Glutamatergic neuron (in vitro differentiated cells): ENCODE results near the gene STUM. TPM values are rescaled to one million over a fixed set of nuclear protein-coding genes. Genes with fewer than 3 reads are reported as not detected.

ENCODE experiments used
- DNase-seq: peaks from one replicate; pipeline ENCODE4 v3.0.0; 2022
- H3K27ac Mint-ChIP-seq: one replicate; pipeline ENCODE4 v1.8.0; 2020; ENCODE audit warnings: mild to moderate bottlenecking, mixed read lengths, inconsistent platforms; ENCODE audit not compliant: unreplicated experiment
- H3K27me3 Mint-ChIP-seq: one replicate; pipeline ENCODE4 v1.8.0; 2020; ENCODE audit warnings: mild to moderate bottlenecking, moderate library complexity, mixed read lengths, inconsistent platforms; ENCODE audit not compliant: unreplicated experiment
- H3K36me3 Mint-ChIP-seq: one replicate; pipeline ENCODE4 v1.8.0; 2020; ENCODE audit warnings: mild to moderate bottlenecking, mixed read lengths, inconsistent platforms; ENCODE audit not compliant: unreplicated experiment
- H3K4me1 Mint-ChIP-seq: one replicate; pipeline ENCODE4 v1.8.0; 2020; ENCODE audit warnings: mild to moderate bottlenecking, low read depth, mixed read lengths, inconsistent platforms; ENCODE audit not compliant: unreplicated experiment
- H3K4me3 Mint-ChIP-seq: one replicate; pipeline ENCODE4 v1.8.0; 2020; ENCODE audit warnings: mild to moderate bottlenecking, mixed read lengths, inconsistent platforms; ENCODE audit not compliant: unreplicated experiment
- H3K9me3 Mint-ChIP-seq: one replicate; pipeline ENCODE4 v1.8.0; 2020; ENCODE audit warnings: mild to moderate bottlenecking, moderate library complexity, mixed read lengths, inconsistent platforms; ENCODE audit not compliant: unreplicated experiment
- total RNA-seq: library from RNA; stranded (reverse); fragmentation: NEBNext Ultra II Directional; extraction: Animal tissue kit (Norgen Biotek cat#: 25700); gene quantifications from one replicate; pipeline ENCODE4 v1.2.1, GENCODE V29; 2021; ENCODE audit not compliant: unreplicated experiment
- TF ChIP-seq, protein P1 (sequence below): fragments of 200-600 bp; sonication (generic); IDR thresholded peaks from one replicate; pipeline ENCODE4 v1.5.0; 2021; ENCODE audit not compliant: partially characterized antibody, unreplicated experiment

STUM gene
- total RNA-seq, 1 donor from 2014 or later: 11.0 TPM

GRCh38 chr1:226584164-226584563 lies 35.6 kb downstream of the STUM start:
- TF ChIP-seq, protein P1, sequence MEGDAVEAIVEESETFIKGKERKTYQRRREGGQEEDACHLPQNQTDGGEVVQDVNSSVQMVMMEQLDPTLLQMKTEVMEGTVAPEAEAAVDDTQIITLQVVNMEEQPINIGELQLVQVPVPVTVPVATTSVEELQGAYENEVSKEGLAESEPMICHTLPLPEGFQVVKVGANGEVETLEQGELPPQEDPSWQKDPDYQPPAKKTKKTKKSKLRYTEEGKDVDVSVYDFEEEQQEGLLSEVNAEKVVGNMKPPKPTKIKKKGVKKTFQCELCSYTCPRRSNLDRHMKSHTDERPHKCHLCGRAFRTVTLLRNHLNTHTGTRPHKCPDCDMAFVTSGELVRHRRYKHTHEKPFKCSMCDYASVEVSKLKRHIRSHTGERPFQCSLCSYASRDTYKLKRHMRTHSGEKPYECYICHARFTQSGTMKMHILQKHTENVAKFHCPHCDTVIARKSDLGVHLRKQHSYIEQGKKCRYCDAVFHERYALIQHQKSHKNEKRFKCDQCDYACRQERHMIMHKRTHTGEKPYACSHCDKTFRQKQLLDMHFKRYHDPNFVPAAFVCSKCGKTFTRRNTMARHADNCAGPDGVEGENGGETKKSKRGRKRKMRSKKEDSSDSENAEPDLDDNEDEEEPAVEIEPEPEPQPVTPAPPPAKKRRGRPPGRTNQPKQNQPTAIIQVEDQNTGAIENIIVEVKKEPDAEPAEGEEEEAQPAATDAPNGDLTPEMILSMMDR: no peak
- Mint-ChIP-seq H3K27me3 (peaks cover 3% of the 10 kb centered on the region), H3K36me3 (peaks cover 6% of the 10 kb centered on the region), H3K4me3 (no peak overlapping the region), H3K27ac (no peak overlapping the region), H3K9me3 (peaks cover 6% of the 10 kb centered on the region), H3K4me1 (peaks cover 18% of the 10 kb centered on the region)
- no peak for DNase-seq

DNA sequence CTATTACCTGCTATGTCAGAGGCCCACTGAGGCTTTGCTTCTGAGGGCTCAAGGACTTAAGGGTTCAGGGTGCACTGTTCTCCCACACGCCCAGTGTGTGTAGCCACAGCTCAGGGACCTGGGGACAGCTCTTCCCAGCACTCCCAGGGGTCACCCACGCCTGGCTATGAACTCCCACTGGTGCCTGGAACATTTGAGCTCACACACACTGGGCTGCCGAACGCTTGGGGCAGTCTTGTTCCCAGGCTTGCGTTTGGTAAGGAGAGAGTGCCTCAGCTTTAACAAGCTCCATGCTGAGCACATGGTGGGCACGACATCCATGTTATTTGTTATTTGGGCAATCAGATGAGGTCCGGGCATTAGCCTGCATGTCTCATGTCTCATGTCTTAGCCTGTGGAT lies 37.6 kb downstream of the STUM start:
- H3K4me1 Mint-ChIP-seq: peaks cover 34% of the 10 kb centered on the region

DNA sequence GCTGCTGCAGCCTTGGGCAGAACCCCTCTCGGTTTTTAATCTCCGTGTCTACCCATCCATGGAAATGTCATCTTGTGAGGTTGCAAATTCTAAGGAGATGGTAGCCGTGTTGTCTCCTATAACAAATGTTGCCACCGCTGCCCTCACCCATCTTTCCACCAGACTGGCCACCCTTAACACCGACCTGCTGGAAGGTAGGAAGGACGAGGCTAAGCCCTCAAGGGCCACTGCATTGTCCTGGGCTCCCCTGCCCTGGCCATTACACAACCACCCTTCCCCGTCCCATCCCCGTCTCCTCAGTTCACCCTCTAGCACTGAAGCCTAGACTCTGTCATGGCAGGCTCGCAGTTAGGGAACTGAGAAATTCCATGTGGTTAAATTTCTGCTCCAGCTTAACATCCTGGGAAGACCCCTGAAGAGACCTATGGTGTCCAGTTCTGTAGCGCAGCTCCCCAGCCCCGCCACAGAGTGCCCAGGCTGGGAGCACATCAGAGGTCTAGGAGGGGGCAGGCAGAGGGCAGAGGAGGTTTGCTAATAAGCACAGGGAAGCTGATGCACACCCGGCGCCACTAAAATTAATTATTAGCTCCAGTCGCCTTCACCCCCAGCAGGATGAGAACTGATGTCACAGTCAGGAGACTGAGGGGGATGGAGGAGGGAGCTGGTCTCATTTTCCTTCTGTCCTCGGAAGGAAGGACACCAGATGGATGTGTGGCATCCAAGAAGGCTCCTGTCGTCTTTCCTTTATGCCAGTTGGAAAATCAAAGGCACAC lies 38.3 kb downstream of the STUM start:
- no peak overlapping the region for H3K27ac Mint-ChIP-seq
- H3K36me3 Mint-ChIP-seq: no peaks in the 10 kb centered on the region
- H3K4me1 Mint-ChIP-seq: peaks cover 34% of the 10 kb centered on the region
- H3K27me3 Mint-ChIP-seq: peaks cover 10% of the 10 kb centered on the region
- no peak for DNase-seq
- no peak overlapping the region for H3K4me3 Mint-ChIP-seq
- peaks cover 15% of the 10 kb centered on the region for H3K9me3 Mint-ChIP-seq
- TF ChIP-seq, protein P1: no peak

More for the DNA sequence above, 37.6 kb downstream of the STUM start:
- Mint-ChIP-seq H3K9me3 (peaks cover 15% of the 10 kb centered on the region), H3K27ac (no peak overlapping the region), H3K27me3 (peaks cover 10% of the 10 kb centered on the region), H3K4me3 (no peak overlapping the region), H3K36me3 (no peaks in the 10 kb centered on the region)
- TF ChIP-seq, protein P1: no peak
- no peak for DNase-seq

- TF ChIP-seq, protein P1: no peak
- H3K27ac Mint-ChIP-seq: no peak overlapping the region
- peaks cover 14% of the 10 kb centered on the region for H3K27me3 Mint-ChIP-seq
- H3K9me3 Mint-ChIP-seq: peaks cover 15% of the 10 kb centered on the region
- no peak for DNase-seq
- no peak overlapping the region for H3K4me3 Mint-ChIP-seq
- H3K36me3 Mint-ChIP-seq: no peaks in the 10 kb centered on the region
- H3K4me1 Mint-ChIP-seq: peaks cover 31% of the 10 kb centered on the region
Measured at GRCh38 chr1:226588484-226588883, 39.9 kb downstream of the STUM start.

DNA sequence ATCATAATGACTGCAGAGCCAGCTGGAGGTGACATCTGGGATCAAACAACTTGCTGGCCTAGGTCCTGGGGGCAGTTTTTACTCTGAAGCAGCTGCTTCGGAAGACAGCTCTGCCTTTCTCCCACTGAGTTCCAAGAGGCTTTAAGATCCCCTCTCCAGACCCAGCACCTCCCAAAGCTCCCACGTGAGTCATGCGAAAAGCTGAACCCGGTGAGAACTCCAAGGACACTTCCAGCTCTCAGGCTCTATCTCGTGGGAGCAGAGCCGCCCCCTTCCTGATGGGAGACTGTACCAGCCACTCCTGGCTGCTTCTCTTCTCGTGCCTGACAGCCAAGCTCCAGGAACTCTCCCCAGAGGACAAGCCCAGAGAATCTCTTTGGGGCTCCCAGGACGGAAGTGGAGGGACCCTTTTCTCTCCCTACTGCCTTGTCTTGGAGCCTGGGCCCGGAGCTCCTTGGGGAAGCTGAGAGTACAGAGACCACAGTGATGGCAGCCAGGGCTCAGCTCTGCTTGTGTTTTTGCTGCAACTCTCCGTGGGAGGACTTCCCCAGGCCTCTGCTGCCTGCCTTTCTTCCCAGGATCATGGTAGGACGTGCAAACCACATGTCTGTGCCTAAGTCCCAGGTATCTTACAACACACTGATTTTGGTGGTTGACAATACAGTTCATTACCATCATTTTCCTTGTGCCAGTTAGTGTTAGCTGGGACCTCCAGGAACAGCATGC lies 40.6 kb downstream of the STUM start:
- Mint-ChIP-seq H3K9me3 (peaks cover 17% of the 10 kb centered on the region), H3K27ac (no peak overlapping the region), H3K27me3 (peaks cover 17% of the 10 kb centered on the region), H3K4me3 (no peak overlapping the region), H3K4me1 (peaks cover 26% of the 10 kb centered on the region), H3K36me3 (peaks cover 4% of the 10 kb centered on the region)
- no peak for DNase-seq
- TF ChIP-seq, protein P1: no peak
